Endodermal cell (in vitro differentiated cells): ENCODE results near the gene CRYL1. TPM values are rescaled to one million over a fixed set of nuclear protein-coding genes. Genes with fewer than 3 reads are reported as not detected.

Experiments
- DNase-seq: peaks from one replicate; pipeline ENCODE4 v3.0.0-alpha.2; 2017
- H3K27ac ChIP-seq: 2 replicates; pipeline ENCODE4 v1.5.1; 2013; ENCODE audit warnings: mild to moderate bottlenecking, low read depth, low read length, moderate library complexity
- H3K27me3 ChIP-seq: 2 replicates; pipeline ENCODE4 v1.6.1; 2013; ENCODE audit warnings: mild to moderate bottlenecking, low read length, moderate library complexity; ENCODE audit not compliant: insufficient read depth, control insufficient read depth, poor library complexity, severe bottlenecking
- H3K36me3 ChIP-seq: 2 replicates; pipeline ENCODE4 v1.7.0; 2013; ENCODE audit warnings: mild to moderate bottlenecking, low read length, moderate library complexity; ENCODE audit not compliant: control insufficient read depth, insufficient read depth
- H3K4me1 ChIP-seq: one replicate; pipeline ENCODE4 v1.7.0; 2013; ENCODE audit warnings: low read length; ENCODE audit not compliant: control insufficient read depth, insufficient read depth
- H3K4me3 ChIP-seq: 2 replicates; pipeline ENCODE4 v1.5.1; 2013; ENCODE audit warnings: mild to moderate bottlenecking, low read length, moderate library complexity
- H3K9ac ChIP-seq: 2 replicates; pipeline ENCODE4 v1.6.1; 2013; ENCODE audit warnings: mild to moderate bottlenecking, low read length, moderate library complexity; ENCODE audit not compliant: poor library complexity, severe bottlenecking; ENCODE audit errors: extremely low read depth
- H3K9me3 ChIP-seq: 2 replicates; pipeline ENCODE4 v1.6.1; 2013; ENCODE audit warnings: mild to moderate bottlenecking, low read length, moderate library complexity; ENCODE audit not compliant: control insufficient read depth
- H3K27ac Mint-ChIP-seq: 2 replicates; pipeline ENCODE4 v1.8.0; 2020; ENCODE audit warnings: mixed read lengths
- H3K27me3 Mint-ChIP-seq: 2 replicates; pipeline ENCODE4 v1.8.0; 2021; ENCODE audit warnings: mild to moderate bottlenecking, mixed read lengths; ENCODE audit not compliant: insufficient read depth
- H3K36me3 Mint-ChIP-seq: 2 replicates; pipeline ENCODE4 v1.8.0; 2020; ENCODE audit warnings: low read depth, mixed read lengths
- H3K4me1 Mint-ChIP-seq: 2 replicates; pipeline ENCODE4 v1.8.0; 2020; ENCODE audit warnings: mixed read lengths
- H3K4me3 Mint-ChIP-seq: 2 replicates; pipeline ENCODE4 v1.8.0; 2020; ENCODE audit warnings: mild to moderate bottlenecking, moderate library complexity, mixed read lengths
- H3K9me3 Mint-ChIP-seq: 2 replicates; pipeline ENCODE4 v1.8.0; 2020; ENCODE audit warnings: mild to moderate bottlenecking, mixed read lengths
- WGBS, 2 experiments: methylation state at CpG; one replicate each; pipeline versions ENCODE4 v1.1.5 to v1.1.7; 2013; ENCODE audit warnings: missing lambda C conversion rate in 2 of 2, mixed read lengths in 1 of 2; ENCODE audit not compliant: insufficient coverage in 1 of 2, insufficient read length in 1 of 2; 5-methylcytosine and 5-hydroxymethylcytosine counted together
- total RNA-seq, 2 donors: library from RNA; stranded (reverse); fragmentation: NEBNext Ultra II Directional in 1 of 2; extraction: Animal tissue kit (Norgen Biotek cat#: 25700) in 1 of 2; gene quantifications; 2 replicates in 1 of 2; 3 replicates in 1 of 2; pipeline ENCODE4 v1.2.1, GENCODE V29; 2021
- TF ChIP-seq, protein P1 (sequence below): fragments of 200-600 bp; sonication (generic); conservative IDR thresholded peaks from 2 replicates; pipeline ENCODE4 v1.5.0; 2021; ENCODE audit warnings: antibody characterized with exemption, mild to moderate bottlenecking

CRYL1 gene
- total RNA-seq, 2 donors from 2014 or later, result 1.7 to 4.1 TPM

DNA sequence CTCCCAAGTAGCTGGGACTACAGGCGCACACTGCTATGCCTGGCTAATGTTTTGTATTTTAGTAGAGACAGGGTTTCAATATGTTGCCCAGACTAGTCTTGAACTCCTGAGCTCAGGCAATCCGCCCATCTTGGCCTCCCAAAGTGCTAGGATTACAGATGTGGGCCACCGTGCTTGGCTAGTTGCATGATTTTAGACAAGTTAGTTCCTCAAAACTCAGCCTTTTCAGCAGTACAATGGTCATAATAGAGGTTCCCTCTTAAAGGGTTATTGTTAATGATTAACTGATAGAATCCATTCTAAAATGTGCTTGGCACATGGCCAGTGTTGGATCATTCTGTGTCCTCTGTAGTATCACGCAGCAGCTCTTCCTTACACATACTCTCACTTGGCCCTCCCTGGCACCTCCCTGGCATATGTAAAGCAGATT lies 21.8 kb upstream of the CRYL1 start:
- Histone ChIP-seq H3K4me1 (no peaks in the 10 kb centered on the region), H3K9me3 (no peaks in the 10 kb centered on the region), H3K27me3 (no peaks in the 10 kb centered on the region), H3K4me3 (no peak overlapping the region), H3K9ac (no peak overlapping the region), H3K36me3 (no peaks in the 10 kb centered on the region), H3K27ac (no peak overlapping the region)
- H3K36me3 Mint-ChIP-seq, result no peaks in the 10 kb centered on the region
- no peak overlapping the region for H3K27ac Mint-ChIP-seq
- H3K9me3 Mint-ChIP-seq, result no peaks in the 10 kb centered on the region
- H3K27me3 Mint-ChIP-seq, result no peaks in the 10 kb centered on the region
- no peaks in the 10 kb centered on the region for H3K4me1 Mint-ChIP-seq
- TF ChIP-seq, protein P1, sequence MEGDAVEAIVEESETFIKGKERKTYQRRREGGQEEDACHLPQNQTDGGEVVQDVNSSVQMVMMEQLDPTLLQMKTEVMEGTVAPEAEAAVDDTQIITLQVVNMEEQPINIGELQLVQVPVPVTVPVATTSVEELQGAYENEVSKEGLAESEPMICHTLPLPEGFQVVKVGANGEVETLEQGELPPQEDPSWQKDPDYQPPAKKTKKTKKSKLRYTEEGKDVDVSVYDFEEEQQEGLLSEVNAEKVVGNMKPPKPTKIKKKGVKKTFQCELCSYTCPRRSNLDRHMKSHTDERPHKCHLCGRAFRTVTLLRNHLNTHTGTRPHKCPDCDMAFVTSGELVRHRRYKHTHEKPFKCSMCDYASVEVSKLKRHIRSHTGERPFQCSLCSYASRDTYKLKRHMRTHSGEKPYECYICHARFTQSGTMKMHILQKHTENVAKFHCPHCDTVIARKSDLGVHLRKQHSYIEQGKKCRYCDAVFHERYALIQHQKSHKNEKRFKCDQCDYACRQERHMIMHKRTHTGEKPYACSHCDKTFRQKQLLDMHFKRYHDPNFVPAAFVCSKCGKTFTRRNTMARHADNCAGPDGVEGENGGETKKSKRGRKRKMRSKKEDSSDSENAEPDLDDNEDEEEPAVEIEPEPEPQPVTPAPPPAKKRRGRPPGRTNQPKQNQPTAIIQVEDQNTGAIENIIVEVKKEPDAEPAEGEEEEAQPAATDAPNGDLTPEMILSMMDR, result no peak
- WGBS, 2 experiments, result 89 to 92% methylated on average over 3 to 4 of the region's 4 CpGs
- no peak overlapping the region for H3K4me3 Mint-ChIP-seq
- DNase-seq, result no peak

DNA sequence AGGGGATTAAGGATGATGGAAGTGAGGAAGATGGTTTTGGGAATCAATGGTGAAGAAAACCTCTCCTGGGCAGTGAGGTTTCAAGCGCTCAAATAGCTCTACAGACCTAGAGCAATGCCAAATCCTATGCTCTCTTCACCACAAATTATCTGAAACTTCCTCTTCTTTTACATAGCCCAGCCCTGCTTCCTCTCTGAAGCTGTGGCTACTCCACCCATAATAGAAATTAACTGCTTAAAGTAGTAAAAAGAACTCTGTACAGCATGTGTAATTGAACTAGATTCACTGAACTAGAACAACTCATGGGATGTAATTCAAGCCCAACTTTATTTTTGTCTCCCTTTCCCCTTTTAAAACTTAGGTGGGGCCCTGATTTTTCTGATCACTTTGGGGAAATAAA lies 20.9 kb upstream of the CRYL1 start:
- H3K4me3 Mint-ChIP-seq, result no peak overlapping the region
- no peaks in the 10 kb centered on the region for H3K9me3 Mint-ChIP-seq
- no peaks in the 10 kb centered on the region for H3K27me3 Mint-ChIP-seq
- WGBS, 2 experiments, result 90% methylated on average over 1 of the region's 1 CpG; no CpG with 5 or more reads in 1 of the 2 experiments
- Histone ChIP-seq H3K27me3 (no peaks in the 10 kb centered on the region), H3K36me3 (no peaks in the 10 kb centered on the region), H3K27ac (no peak overlapping the region), H3K4me3 (no peak overlapping the region), H3K9me3 (no peaks in the 10 kb centered on the region), H3K4me1 (no peaks in the 10 kb centered on the region), H3K9ac (no peak overlapping the region)
- no peaks in the 10 kb centered on the region for H3K4me1 Mint-ChIP-seq
- no peaks in the 10 kb centered on the region for H3K36me3 Mint-ChIP-seq
- TF ChIP-seq, protein P1, result no peak
- H3K27ac Mint-ChIP-seq, result no peak overlapping the region
- DNase-seq, result no peak

DNA sequence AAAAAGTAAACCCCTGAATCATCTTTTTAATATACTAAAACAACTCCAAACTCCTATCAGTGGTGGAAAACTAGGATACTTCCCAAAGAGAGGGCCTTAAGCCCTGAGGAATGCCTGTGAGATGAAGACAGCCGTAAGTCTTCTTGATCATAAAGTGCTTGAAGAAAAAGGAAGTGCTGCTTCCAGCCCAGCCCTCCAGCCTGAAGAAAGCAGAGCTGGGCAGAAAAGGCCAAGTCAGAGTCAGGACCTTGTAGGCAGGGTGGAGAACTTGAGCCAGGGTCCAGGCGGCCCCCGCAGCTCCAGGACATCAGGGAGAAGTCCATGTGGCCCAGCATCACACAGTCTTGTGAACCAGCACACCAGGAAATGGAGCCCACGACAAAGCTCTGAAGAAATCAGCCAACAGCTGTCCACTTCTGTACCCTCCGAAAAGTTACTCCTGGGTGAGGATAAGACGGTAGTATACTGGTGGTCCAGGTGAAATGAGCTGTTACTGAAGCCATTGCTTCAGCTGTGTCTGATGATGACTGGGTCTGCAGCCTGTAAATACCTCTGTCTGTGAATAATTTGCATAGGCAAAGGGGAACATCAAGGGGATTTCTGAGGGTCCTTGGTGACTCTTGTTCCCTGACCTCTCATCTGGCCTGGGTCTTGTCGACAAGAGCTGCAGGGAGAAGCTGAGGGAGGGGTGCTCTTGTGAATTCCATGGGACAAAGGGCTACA lies 18.7 kb upstream of the CRYL1 start:
- H3K4me3 Mint-ChIP-seq, result no peak overlapping the region
- Histone ChIP-seq H3K27ac (no peak overlapping the region), H3K4me3 (no peak overlapping the region), H3K4me1 (no peaks in the 10 kb centered on the region), H3K9me3 (no peaks in the 10 kb centered on the region), H3K36me3 (no peaks in the 10 kb centered on the region), H3K9ac (no peak overlapping the region), H3K27me3 (no peaks in the 10 kb centered on the region)
- TF ChIP-seq, protein P1, result no peak
- no peak for DNase-seq
- 87 to 94% methylated on average over 4 to 7 of the region's 7 CpGs for WGBS, 2 experiments
- H3K36me3 Mint-ChIP-seq, result no peaks in the 10 kb centered on the region
- H3K27me3 Mint-ChIP-seq, result no peaks in the 10 kb centered on the region
- peaks cover 7% of the 10 kb centered on the region for H3K9me3 Mint-ChIP-seq
- H3K4me1 Mint-ChIP-seq, result no peaks in the 10 kb centered on the region
- no peak overlapping the region for H3K27ac Mint-ChIP-seq
